H1 (cell line): ENCODE results near the gene HLX. TPM values are rescaled to one million over a fixed set of nuclear protein-coding genes. Genes with fewer than 3 reads are reported as not detected.

Experiments
- BCL11A ChIP-seq, 2 experiments: IDR thresholded peaks; one replicate each; pipeline ENCODE4 v1.6.1; 2011; ENCODE audit warnings: low read depth in 2 of 2, low read length in 2 of 2, mild to moderate bottlenecking in 2 of 2
- E2F6 ChIP-seq: IDR thresholded peaks from 2 replicates; pipeline ENCODE4 v1.6.1; 2012; ENCODE audit warnings: inconsistent platforms
- EGR1 ChIP-seq: IDR thresholded peaks from 2 replicates; pipeline ENCODE4 v1.6.1; 2011; ENCODE audit warnings: low read depth, low read length, borderline replicate concordance
- EP300 ChIP-seq, 2 experiments: IDR thresholded peaks; 1 replicate in 1 of 2; 2 replicates in 1 of 2; pipeline ENCODE4 v1.6.1; 2011 to 2012; ENCODE audit warnings: low read depth in 2 of 2, low read length in 2 of 2, mild to moderate bottlenecking in 2 of 2, borderline replicate concordance in 1 of 2, inconsistent platforms in 1 of 2, moderate library complexity in 1 of 2
- EZH2 ChIP-seq: fragments of 200-600 bp; sonication (generic); IDR thresholded peaks from 2 replicates; pipeline ENCODE4 v1.7.1; 2012; ENCODE audit warnings: low read depth, mild to moderate bottlenecking, moderate library complexity, low read length, inconsistent platforms; ENCODE audit not compliant: severe bottlenecking
- FOSL1 ChIP-seq: IDR thresholded peaks from 2 replicates; pipeline ENCODE4 v1.6.1; 2011; ENCODE audit warnings: mild to moderate bottlenecking, low read depth, low read length, moderate library complexity; ENCODE audit not compliant: insufficient read depth
- HDAC2 ChIP-seq, 2 experiments: fragments of 300-600 bp in 1 of 2; sonication (generic) in 1 of 2; IDR thresholded peaks; 2 replicates each; pipeline ENCODE4 v1.6.1; 2011 to 2012; ENCODE audit warnings: low read depth in 2 of 2, low read length in 2 of 2, mild to moderate bottlenecking in 2 of 2, moderate library complexity in 2 of 2, borderline replicate concordance in 1 of 2, inconsistent platforms in 1 of 2
- KDM1A ChIP-seq: fragments of 200-600, 300-600 bp; sonication (generic); IDR thresholded peaks from 2 replicates; pipeline ENCODE4 v1.7.1; 2016; ENCODE audit warnings: mild to moderate bottlenecking, low read length, borderline replicate concordance
- KDM5A ChIP-seq: fragments of 200-600 bp; IDR thresholded peaks from 2 replicates; pipeline ENCODE4 v1.7.1; 2012; ENCODE audit warnings: mild to moderate bottlenecking, low read length, inconsistent platforms, mixed read lengths
- NRF1 ChIP-seq: IDR thresholded peaks from 2 replicates; pipeline ENCODE4 v1.6.1; 2011; ENCODE audit warnings: mild to moderate bottlenecking, low read depth, low read length, improper control_type of control experiment
- PHF8 ChIP-seq: fragments of 200-600 bp; sonication (generic); conservative IDR thresholded peaks from 2 replicates; pipeline ENCODE4 v1.7.1; 2012; ENCODE audit warnings: low read depth, mild to moderate bottlenecking, inconsistent platforms, low read length, moderate library complexity
- POLR2A ChIP-seq, 2 experiments: IDR thresholded peaks; 1 replicate in 1 of 2; 2 replicates in 1 of 2; pipeline ENCODE4 v1.6.1; 2011; ENCODE audit warnings: low read depth in 2 of 2, low read length in 2 of 2, mild to moderate bottlenecking in 2 of 2; ENCODE audit errors: control extremely low read depth in 1 of 2
- POU5F1 ChIP-seq: IDR thresholded peaks from 2 replicates; pipeline ENCODE4 v1.6.1; 2011; ENCODE audit warnings: low read depth, mild to moderate bottlenecking, low read length, moderate library complexity
- RFX5 ChIP-seq: IDR thresholded peaks from 2 replicates; pipeline ENCODE4 v1.6.1; 2011; ENCODE audit warnings: low read depth, low read length, improper control_type of control experiment, borderline replicate concordance
- RXRA ChIP-seq: IDR thresholded peaks from 2 replicates; pipeline ENCODE4 v1.6.1; 2011; ENCODE audit warnings: low read depth, mild to moderate bottlenecking, low read length, moderate library complexity; ENCODE audit not compliant: insufficient read depth
- SAP30 ChIP-seq: fragments of 300-600 bp; sonication (generic); IDR thresholded peaks from 2 replicates; pipeline ENCODE4 v1.7.1; 2012; ENCODE audit warnings: low read length, moderate library complexity, mild to moderate bottlenecking, inconsistent platforms; ENCODE audit not compliant: insufficient read depth, insufficient replicate concordance
- SIRT6 ChIP-seq: IDR thresholded peaks from one replicate; pipeline ENCODE4 v1.7.1; 2012; ENCODE audit warnings: low read length, inconsistent platforms
- SP4 ChIP-seq: IDR thresholded peaks from 2 replicates; pipeline ENCODE4 v1.6.1; 2012; ENCODE audit warnings: low read length, inconsistent platforms
- SUZ12 ChIP-seq: fragments of 200-600 bp; sonication (generic); IDR thresholded peaks from 2 replicates; pipeline ENCODE4 v1.6.1; 2012; ENCODE audit warnings: mild to moderate bottlenecking, inconsistent platforms, low read length, moderate library complexity, mixed read lengths
- TCF12 ChIP-seq: IDR thresholded peaks from 2 replicates; pipeline ENCODE4 v1.6.1; 2011; ENCODE audit warnings: low read depth, mild to moderate bottlenecking, low read length
- TEAD4 ChIP-seq: IDR thresholded peaks from 2 replicates; pipeline ENCODE4 v1.6.1; 2012; ENCODE audit warnings: low read depth, low read length, inconsistent platforms, mixed read lengths
- polyA plus RNA-seq, 7 experiments: library from polyadenylated mRNA; depleted of rRNA in 3 of 7; stranded (reverse) in 5 of 7; unstranded in 2 of 7; fragments of >200 nt in 5 of 7; fragments of 200-250 nt in 2 of 7; gene quantifications; 1 replicate in 5 of 7; 2 replicates in 1 of 7; 4 replicates in 1 of 7; pipeline versions ENCODE4 v1.2.1 to v1.2.3, GENCODE V29; 2011 to 2013; ENCODE audit warnings: missing spikeins in 2 of 7, mixed read lengths in 2 of 7
- total RNA-seq: library from RNA; stranded (reverse); fragmentation: NEBNext Ultra II Directional; extraction: Animal tissue kit (Norgen Biotek cat#: 25700); gene quantifications from 2 replicates; pipeline ENCODE4 v1.2.1, GENCODE V29; 2021

HLX gene
- total and polyA plus RNA-seq, 2 of the 8 experiments (the other 6 are each of a cell fraction or from before 2014, with no cell fraction given) = 0.11 to 0.30 TPM

- TF ChIP-seq POU5F1 (no peak), SIRT6 (no peak), BCL11A (IDR thresholded peaks at IDR 0.05; ENCODE audit: low read depth in 2 of 2, low read length in 2 of 2) (no peak), EZH2 (peak; percentile 74), FOSL1 (no peak), NRF1 (no peak), EP300 (IDR thresholded peaks at IDR 0.05; ENCODE audit: borderline replicate concordance in 1 of 2, low read depth in 2 of 2, low read length in 2 of 2) (no peak), HDAC2 (IDR thresholded peaks at IDR 0.05; ENCODE audit: borderline replicate concordance in 1 of 2, low read depth in 2 of 2, low read length in 2 of 2) (no peak), E2F6 (0 out of 2 replicates have a peak, but pooled peaks have one; percentile 15), PHF8 (no peak), TCF12 (no peak), KDM1A (no peak), SUZ12 (peak; percentile 10; the same call in 1 of the 2 replicates), POLR2A (IDR thresholded peaks at IDR 0.05; ENCODE audit: control extremely low read depth in 1 of 2, low read depth in 2 of 2, low read length in 2 of 2) (no peak), SP4 (no peak), RFX5 (no peak), EGR1 (no peak), SAP30 (no peak), RXRA (no peak), KDM5A (no peak), TEAD4 (no peak)
Observed at GRCh38 chr1:220887520-220888416, 8.5 kb downstream of the HLX start (continued).
